CD4-positive, alpha-beta T cell (primary cell): ENCODE data around the gene QPCT. TPM values are rescaled to one million over a fixed set of nuclear protein-coding genes. Genes with fewer than 3 reads are reported as not detected.

Experiments
- ATAC-seq: fragments of 200-7000 bp; cut with Tn5 transposase; one replicate; pipeline ENCODE4 v1.10.0; 2022; ENCODE audit warnings: mild to moderate bottlenecking; ENCODE audit not compliant: poor library complexity
- CTCF ChIA-PET: fragments of 350-600 bp; sonication (Branson Sonifier 250); formaldehyde crosslinking; loops from one replicate; lab custom pipeline; 2021; ENCODE audit warnings: antibody characterized with exemption, inconsistent platforms; lab: Charles Lee
- POLR2A ChIA-PET: fragments of 350-600 bp; sonication (Branson Sonifier 250); formaldehyde crosslinking; loops from one replicate; lab custom pipeline; 2021; ENCODE audit warnings: antibody characterized with exemption, inconsistent platforms; lab: Charles Lee
- DNase-seq, 14 experiments: peaks; one replicate each; pipeline ENCODE4 v3.0.0-alpha.2; 2013 to 2020; ENCODE audit warnings: mixed read lengths in 2 of 14
- H3K27ac ChIP-seq, 2 donors: one replicate each; pipeline versions ENCODE4 v1.5.1 to v1.7.0; 2013; ENCODE audit warnings: low read length in 2 of 2, low read depth in 1 of 2, mild to moderate bottlenecking in 1 of 2
- H3K27me3 ChIP-seq, 2 experiments: 1 replicate in 1 of 2; 2 replicates in 1 of 2; pipeline versions ENCODE4 v1.6.1 to v1.7.0; 2013; ENCODE audit warnings: low read length in 2 of 2, control low read depth in 1 of 2, mild to moderate bottlenecking in 1 of 2, moderate library complexity in 1 of 2; ENCODE audit not compliant: insufficient read depth in 2 of 2, control insufficient read depth in 1 of 2
- H3K36me3 ChIP-seq: one replicate; pipeline ENCODE4 v1.6.1; 2013; ENCODE audit warnings: low read length, control low read depth; ENCODE audit not compliant: insufficient read depth
- H3K4me1 ChIP-seq: one replicate; pipeline ENCODE4 v1.6.1; 2013; ENCODE audit warnings: low read length, control low read depth; ENCODE audit not compliant: insufficient read depth
- H3K4me3 ChIP-seq: one replicate; pipeline ENCODE4 v1.5.1; 2013; ENCODE audit warnings: mild to moderate bottlenecking, low read length, moderate library complexity
- H3K9me3 ChIP-seq, 2 experiments: 1 replicate in 1 of 2; 2 replicates in 1 of 2; pipeline versions ENCODE4 v1.6.1 to v1.7.0; 2013; ENCODE audit warnings: low read length in 2 of 2, mild to moderate bottlenecking in 2 of 2, control low read depth in 1 of 2, moderate library complexity in 1 of 2; ENCODE audit not compliant: control insufficient read depth in 1 of 2, insufficient read depth in 1 of 2
- H3K27ac Mint-ChIP-seq: one replicate; pipeline ENCODE4 v1.8.0; 2020; ENCODE audit warnings: mixed read lengths
- H3K27me3 Mint-ChIP-seq: one replicate; pipeline ENCODE4 v1.8.0; 2021; ENCODE audit warnings: mixed read lengths
- H3K36me3 Mint-ChIP-seq: one replicate; pipeline ENCODE4 v1.8.0; 2021; ENCODE audit warnings: low read depth, mixed read lengths
- H3K4me1 Mint-ChIP-seq: one replicate; pipeline ENCODE4 v1.8.0; 2021; ENCODE audit warnings: low read depth, mixed read lengths
- H3K4me3 Mint-ChIP-seq: one replicate; pipeline ENCODE4 v1.8.0; 2020; ENCODE audit warnings: mild to moderate bottlenecking, mixed read lengths
- H3K9me3 Mint-ChIP-seq: one replicate; pipeline ENCODE4 v1.8.0; 2020; ENCODE audit warnings: mixed read lengths
- intact Hi-C, 2 experiments: fragments of 100-400 bp; cut with DNase I in 1 of 2; cut with micrococcal nuclease in 1 of 2; formaldehyde crosslinking; loops; one replicate each; pipeline versions ENCODE4 v1.15.1 to v1.9.0; 2023 to 2025; cut with DNase I, micrococcal nuclease
- total RNA-seq, 174 experiments: library from RNA in 2 of 174; stranded (reverse) in 2 of 174; gene quantifications; one replicate each; pipeline ENCODE4 v1.2.3 and lab custom pipeline; 2021 to 2026
- TF ChIP-seq, protein P1 (sequence below): fragments of 200-600 bp; IDR thresholded peaks from one replicate; pipeline ENCODE4 v1.8.0; 2022; ENCODE audit warnings: antibody characterized with exemption, mild to moderate bottlenecking

The QPCT gene
- total RNA-seq, 2 experiments from 2014 or later: 0.53 to 0.71 TPM

DNA sequence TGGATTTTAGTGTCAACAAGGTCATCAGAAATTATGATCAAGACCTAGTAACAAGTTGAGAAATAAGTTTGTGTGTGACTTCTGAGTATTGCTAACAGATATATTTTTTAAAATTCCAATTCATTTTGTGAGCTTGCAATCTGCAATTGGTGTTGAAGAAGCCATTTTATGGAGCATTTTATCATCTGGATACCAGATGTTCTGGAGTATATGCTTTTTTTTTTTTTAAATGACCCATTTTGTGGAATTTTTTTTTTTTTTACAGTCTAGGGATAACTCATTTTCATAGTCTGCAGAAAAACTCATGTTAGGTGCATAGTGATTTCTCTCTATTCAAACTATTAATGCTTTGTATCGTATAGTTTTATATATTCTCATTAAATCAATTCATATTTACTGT, 12.6 kb downstream of the QPCT start:
- no peak for ATAC-seq
- Mint-ChIP-seq H3K27me3 (peaks cover 45% of the 10 kb centered on the region), H3K27ac (no peak overlapping the region), H3K4me3 (no peak overlapping the region), H3K9me3 (no peaks in the 10 kb centered on the region), H3K4me1 (no peaks in the 10 kb centered on the region), H3K36me3 (no peaks in the 10 kb centered on the region)
- Histone ChIP-seq H3K27ac (no peak overlapping the region), H3K9me3 (no peaks in the 10 kb centered on the region), H3K4me1 (no peaks in the 10 kb centered on the region), H3K36me3 (no peaks in the 10 kb centered on the region), H3K4me3 (no peak overlapping the region), H3K27me3 (peaks cover 4 to 9% of the 10 kb centered on the region in 2 experiments)
- ChIA-PET POLR2A (no interaction called here), CTCF (interaction anchor here (1.1 kb wide), 1 partner anchor 22 kb away, joined by 3 read pairs; no protein-coding TSS in a partner anchor)
- TF ChIP-seq, protein P1, sequence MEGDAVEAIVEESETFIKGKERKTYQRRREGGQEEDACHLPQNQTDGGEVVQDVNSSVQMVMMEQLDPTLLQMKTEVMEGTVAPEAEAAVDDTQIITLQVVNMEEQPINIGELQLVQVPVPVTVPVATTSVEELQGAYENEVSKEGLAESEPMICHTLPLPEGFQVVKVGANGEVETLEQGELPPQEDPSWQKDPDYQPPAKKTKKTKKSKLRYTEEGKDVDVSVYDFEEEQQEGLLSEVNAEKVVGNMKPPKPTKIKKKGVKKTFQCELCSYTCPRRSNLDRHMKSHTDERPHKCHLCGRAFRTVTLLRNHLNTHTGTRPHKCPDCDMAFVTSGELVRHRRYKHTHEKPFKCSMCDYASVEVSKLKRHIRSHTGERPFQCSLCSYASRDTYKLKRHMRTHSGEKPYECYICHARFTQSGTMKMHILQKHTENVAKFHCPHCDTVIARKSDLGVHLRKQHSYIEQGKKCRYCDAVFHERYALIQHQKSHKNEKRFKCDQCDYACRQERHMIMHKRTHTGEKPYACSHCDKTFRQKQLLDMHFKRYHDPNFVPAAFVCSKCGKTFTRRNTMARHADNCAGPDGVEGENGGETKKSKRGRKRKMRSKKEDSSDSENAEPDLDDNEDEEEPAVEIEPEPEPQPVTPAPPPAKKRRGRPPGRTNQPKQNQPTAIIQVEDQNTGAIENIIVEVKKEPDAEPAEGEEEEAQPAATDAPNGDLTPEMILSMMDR: no peak
- no peak for DNase-seq
- intact Hi-C loops: no loop called here

DNA sequence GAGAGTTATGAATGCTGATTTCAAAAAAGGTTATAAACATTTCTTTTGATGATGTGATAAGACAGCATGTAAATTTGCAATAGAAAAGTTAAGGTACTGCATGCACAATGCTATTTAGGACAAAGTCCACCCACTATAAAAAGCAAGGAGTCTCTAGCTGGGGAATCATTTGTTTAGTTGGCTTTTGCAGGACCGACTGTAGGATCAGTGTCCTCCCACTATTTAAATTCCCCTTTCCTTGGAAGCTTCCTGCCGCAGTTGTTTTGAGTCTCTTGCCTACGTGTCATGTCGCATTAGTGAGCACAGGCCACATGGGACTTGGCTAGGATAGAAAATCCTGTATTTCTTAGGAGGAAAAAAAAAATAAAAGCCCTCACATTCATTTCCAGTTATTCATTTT, 13.1 kb downstream of the QPCT start:
- TF ChIP-seq, protein P1: no peak
- intact Hi-C loops: no loop called here
- no peak overlapping the region for H3K27ac Mint-ChIP-seq
- H3K4me1 ChIP-seq: no peaks in the 10 kb centered on the region
- H3K27me3 Mint-ChIP-seq: peaks cover 46% of the 10 kb centered on the region
- no peaks in the 10 kb centered on the region for H3K9me3 Mint-ChIP-seq
- H3K4me3 Mint-ChIP-seq: no peak overlapping the region
- no peaks in the 10 kb centered on the region for H3K36me3 ChIP-seq
- ATAC-seq (no peak), DNase-seq (no peak)
- CTCF ChIA-PET: interaction anchor here (1.1 kb wide), 1 partner anchor 22 kb away, joined by 3 read pairs; no protein-coding TSS in a partner anchor
- no peak overlapping the region for H3K4me3 ChIP-seq
- H3K27ac ChIP-seq: no peak overlapping the region
- no peaks in the 10 kb centered on the region for H3K36me3 Mint-ChIP-seq
- H3K27me3 ChIP-seq: peaks cover 4 to 12% of the 10 kb centered on the region in 2 experiments
- H3K4me1 Mint-ChIP-seq: no peaks in the 10 kb centered on the region
- POLR2A ChIA-PET: no interaction called here
- H3K9me3 ChIP-seq: no peaks in the 10 kb centered on the region

DNA sequence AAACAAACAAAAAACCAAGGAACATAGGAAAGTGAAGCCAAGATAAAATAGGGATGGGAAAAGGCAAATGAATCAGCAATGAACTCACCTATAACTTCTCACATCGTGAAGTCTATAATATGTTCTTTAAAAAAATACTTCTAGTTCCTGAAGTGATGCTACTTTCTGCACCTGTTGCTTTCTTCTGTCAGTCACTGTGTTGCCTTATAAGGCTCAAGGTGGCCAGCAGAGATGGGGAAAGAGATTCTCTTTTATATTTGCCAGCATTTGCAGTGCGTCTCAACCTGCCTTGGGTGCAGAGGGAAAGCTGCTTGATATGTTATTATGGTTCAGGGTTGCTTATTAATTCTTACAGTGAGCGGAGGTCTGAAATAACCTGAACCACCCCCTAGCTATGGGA, 14.0 kb downstream of the QPCT start:
- intact Hi-C loops: no loop called here
- TF ChIP-seq, protein P1: no peak
- POLR2A ChIA-PET: no interaction called here
- Histone ChIP-seq H3K4me3 (no peak overlapping the region), H3K27ac (no peak overlapping the region), H3K27me3 (peaks cover 8 to 12% of the 10 kb centered on the region in 2 experiments), H3K36me3 (no peaks in the 10 kb centered on the region), H3K9me3 (no peaks in the 10 kb centered on the region), H3K4me1 (no peaks in the 10 kb centered on the region)
- Mint-ChIP-seq H3K27ac (no peak overlapping the region), H3K4me3 (no peak overlapping the region), H3K4me1 (no peaks in the 10 kb centered on the region), H3K36me3 (no peaks in the 10 kb centered on the region), H3K27me3 (peaks cover 42% of the 10 kb centered on the region), H3K9me3 (no peaks in the 10 kb centered on the region)
- DNase-seq: no peak
- CTCF ChIA-PET: no interaction called here
- no peak for ATAC-seq
